Measurements from ENCODE around the gene TNS3. TPM values are rescaled to one million over a fixed set of nuclear protein-coding genes. Genes with fewer than 3 reads are reported as not detected.

Gene TNS3
- total and polyA plus RNA-seq, 2 of the 13 experiments (the other 11 are each of a cell fraction or from before 2014, with no cell fraction given), result 52.9 to 55.7 TPM

- ChIA-PET POLR2A (no interaction called here), CTCF (ENCODE audit: low intra/inter-chr PET ratio, low total read pairs) (no interaction called here)
- no peak overlapping the region for H3K27ac ChIP-seq (ENCODE audit: extremely low read length, insufficient read depth, low read length)
- no peak overlapping the region for H2AFZ ChIP-seq (ENCODE audit: low read length)
- H3K4me3 ChIP-seq (replicated peaks in 1 of 3; ENCODE audit: insufficient read depth in 1 of 3, low read depth in 2 of 3, low read length in 3 of 3), result no peak overlapping the region
- TF ChIP-seq ATAD3A (CRISPR knock-in tag; IDR thresholded peaks at IDR 0.05) (no peak), RBM22 (optimal IDR thresholded peaks at IDR 0.05; ENCODE audit: low read length) (peak; percentile 77)
- no peaks in the 10 kb centered on the region for H3K9me3 ChIP-seq (ENCODE audit: low read length)
- H3K4me2 ChIP-seq (ENCODE audit: low read depth, low read length), result no peak overlapping the region
- intact Hi-C loops (cut with micrococcal nuclease; ENCODE audit: unreplicated experiment), result loop anchor here (10.0 kb wide), 1 partner anchor 150 kb away; no protein-coding TSS in a partner anchor
- peaks cover 3% of the 10 kb centered on the region; the same call in 1 of the 2 replicates for H4K20me1 ChIP-seq (ENCODE audit: insufficient read depth, low read length)
- no peak overlapping the region for H3K9ac ChIP-seq (ENCODE audit: insufficient read depth, low read depth, low read length)
- 96% methylated on average over 15 of the region's 17 CpGs for WGBS (ENCODE audit: low lambda C conversion rate)
- ATAC-seq (peak; percentile 8; the same call in 2 of the 3 replicates), FAIRE-seq (no peak), DNase-seq (ENCODE audit: low spot score) (no peak)
- no TSS peak for BruUV-seq (replicated peaks)
- in situ Hi-C loops (cut with HindIII; ENCODE audit: extremely low pct_ligation_motif_present, low pct_unique_long_range_greater_than_20kb), result no loop called here
- H3K4me1 ChIP-seq (ENCODE audit: insufficient read depth, low read length), result peaks cover 24% of the 10 kb centered on the region
- no peaks in the 10 kb centered on the region for H3K79me2 ChIP-seq (ENCODE audit: insufficient read depth, low read length)
- no peaks in the 10 kb centered on the region for H3K27me3 ChIP-seq (ENCODE audit: control insufficient read depth in 1 of 2, insufficient read depth in 2 of 2, low read length in 2 of 2)
- H3K36me3 ChIP-seq (replicated peaks in 1 of 2; ENCODE audit: control insufficient read depth in 1 of 2, insufficient read depth in 2 of 2, low read length in 2 of 2), result peaks cover 40 to 81% of the 10 kb centered on the region in 2 experiments
Observed at GRCh38 chr7:47414342-47415317, 167.3 kb downstream of the TNS3 start.

DNA sequence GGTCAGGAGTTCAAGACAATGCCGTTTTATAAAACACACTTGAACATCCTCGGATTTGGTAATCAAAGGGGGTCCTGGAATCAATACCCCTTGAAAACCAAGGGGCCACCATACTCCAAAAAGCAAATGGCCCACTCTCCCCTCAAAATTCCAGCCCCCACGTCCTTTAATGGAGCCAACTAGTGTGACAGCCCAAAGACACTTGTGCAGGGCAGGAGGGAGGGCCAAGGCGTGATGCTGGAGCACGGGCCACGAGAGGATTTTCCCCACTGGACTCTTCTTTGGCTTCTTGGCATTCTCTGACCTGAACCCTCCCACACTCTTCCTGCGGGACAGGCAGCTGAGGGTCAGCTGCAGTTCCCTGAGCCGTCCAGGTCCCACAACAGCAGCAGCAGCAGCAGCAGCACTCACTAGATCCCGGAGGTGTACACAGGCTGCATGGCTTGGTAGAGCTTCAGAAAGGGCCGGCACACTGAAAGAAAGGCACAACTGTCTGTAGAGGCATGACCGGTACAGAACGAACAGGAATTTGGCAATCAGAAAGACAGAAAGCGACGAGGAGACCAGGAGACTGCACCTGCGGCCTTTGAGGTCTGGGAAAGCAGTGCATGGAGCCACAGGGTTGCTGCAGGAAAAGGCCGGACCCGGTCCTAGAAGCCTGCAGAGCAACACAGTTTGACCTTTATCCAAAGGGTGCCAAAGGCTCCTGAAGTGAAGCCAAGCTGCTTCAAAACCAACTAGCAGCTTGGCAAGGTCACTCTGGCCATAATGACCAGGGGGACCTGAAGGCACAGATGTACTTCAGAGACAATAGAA, 168.2 kb downstream of the TNS3 start:
- H3K9ac ChIP-seq (ENCODE audit: insufficient read depth, low read depth, low read length), result no peak overlapping the region
- ATAC-seq, result no peak
- in situ Hi-C loops (cut with HindIII; ENCODE audit: extremely low pct_ligation_motif_present, low pct_unique_long_range_greater_than_20kb) (no loop called here), intact Hi-C loops (cut with micrococcal nuclease; ENCODE audit: unreplicated experiment) (loop anchor here (10.0 kb wide), 1 partner anchor 149 kb away; no protein-coding TSS in a partner anchor)
- no peak for TF ChIP-seq ZBTB49 (CRISPR knock-in tag; IDR thresholded peaks at IDR 0.05; ENCODE audit: borderline replicate concordance)
- TF ChIP-seq PHB2 (IDR thresholded peaks at IDR 0.05; ENCODE audit: partially characterized antibody), result no peak
- TF ChIP-seq ZNF10 (CRISPR knock-in tag; IDR thresholded peaks at IDR 0.05; ENCODE audit: borderline replicate concordance, low read depth), result no peak
- TF ChIP-seq, protein P1, sequence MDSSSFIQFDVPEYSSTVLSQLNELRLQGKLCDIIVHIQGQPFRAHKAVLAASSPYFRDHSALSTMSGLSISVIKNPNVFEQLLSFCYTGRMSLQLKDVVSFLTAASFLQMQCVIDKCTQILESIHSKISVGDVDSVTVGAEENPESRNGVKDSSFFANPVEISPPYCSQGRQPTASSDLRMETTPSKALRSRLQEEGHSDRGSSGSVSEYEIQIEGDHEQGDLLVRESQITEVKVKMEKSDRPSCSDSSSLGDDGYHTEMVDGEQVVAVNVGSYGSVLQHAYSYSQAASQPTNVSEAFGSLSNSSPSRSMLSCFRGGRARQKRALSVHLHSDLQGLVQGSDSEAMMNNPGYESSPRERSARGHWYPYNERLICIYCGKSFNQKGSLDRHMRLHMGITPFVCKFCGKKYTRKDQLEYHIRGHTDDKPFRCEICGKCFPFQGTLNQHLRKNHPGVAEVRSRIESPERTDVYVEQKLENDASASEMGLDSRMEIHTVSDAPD (CRISPR knock-in tag; IDR thresholded peaks at IDR 0.05), result no peak
- no peak for TF ChIP-seq ZNF850 (CRISPR knock-in tag; conservative IDR thresholded peaks at IDR 0.05)
- TF ChIP-seq ZFP37 (CRISPR knock-in tag; IDR thresholded peaks at IDR 0.05; ENCODE audit: borderline replicate concordance), result no peak
- no peak for TF ChIP-seq NCOR1 (IDR thresholded peaks at IDR 0.05; ENCODE audit: borderline replicate concordance, low read length)
- H3K4me1 ChIP-seq (ENCODE audit: insufficient read depth, low read length), result peaks cover 20% of the 10 kb centered on the region
- no peak for FAIRE-seq
- peaks cover 37 to 79% of the 10 kb centered on the region in 2 experiments for H3K36me3 ChIP-seq (replicated peaks in 1 of 2; ENCODE audit: control insufficient read depth in 1 of 2, insufficient read depth in 2 of 2, low read length in 2 of 2)
- 97% methylated on average over 17 of the region's 17 CpGs for WGBS (ENCODE audit: low lambda C conversion rate)
- peaks cover 2% of the 10 kb centered on the region; the same call in 1 of the 2 replicates for H4K20me1 ChIP-seq (ENCODE audit: insufficient read depth, low read length)
- CTCF ChIA-PET (ENCODE audit: low intra/inter-chr PET ratio, low total read pairs), result no interaction called here
- H3K4me2 ChIP-seq (ENCODE audit: low read depth, low read length), result no peak overlapping the region
- H3K27me3 ChIP-seq (ENCODE audit: control insufficient read depth in 1 of 2, insufficient read depth in 2 of 2, low read length in 2 of 2), result no peaks in the 10 kb centered on the region
- H3K79me2 ChIP-seq (ENCODE audit: insufficient read depth, low read length), result no peaks in the 10 kb centered on the region
- H3K27ac ChIP-seq (ENCODE audit: extremely low read length, insufficient read depth, low read length), result no peak overlapping the region
- H3K9me3 ChIP-seq (ENCODE audit: low read length), result no peaks in the 10 kb centered on the region
- POLR2A ChIA-PET, result no interaction called here
- no peak overlapping the region for H3K4me3 ChIP-seq (replicated peaks in 1 of 3; ENCODE audit: insufficient read depth in 1 of 3, low read depth in 2 of 3, low read length in 3 of 3)
- no peak for DNase-seq (ENCODE audit: low spot score)
- no peak overlapping the region for H2AFZ ChIP-seq (ENCODE audit: low read length)
- no TSS peak for BruUV-seq (replicated peaks)

All from HepG2 (cell line).